Ishikawa (cell line): ENCODE measurements around the gene CDC42BPB.

ENCODE experiments used
- CEBPB ChIP-seq: IDR thresholded peaks from 2 replicates; pipeline ENCODE4 v1.6.1; 2012
- CREB1 ChIP-seq: IDR thresholded peaks from 2 replicates; pipeline ENCODE4 v1.6.1; 2012; ENCODE audit warnings: low read depth
- EGR1 ChIP-seq: IDR thresholded peaks from 2 replicates; pipeline ENCODE4 v1.6.1; 2012
- EP300 ChIP-seq: IDR thresholded peaks from 2 replicates; pipeline ENCODE4 v1.6.1; 2012; ENCODE audit warnings: borderline replicate concordance
- FOXM1 ChIP-seq: IDR thresholded peaks from 2 replicates; pipeline ENCODE4 v1.6.1; 2012; ENCODE audit warnings: low read depth, borderline replicate concordance
- MAX ChIP-seq: IDR thresholded peaks from 2 replicates; pipeline ENCODE4 v1.6.1; 2012
- NFIC ChIP-seq: IDR thresholded peaks from 2 replicates; pipeline ENCODE4 v1.6.1; 2012
- RAD21 ChIP-seq: IDR thresholded peaks from 2 replicates; pipeline ENCODE4 v1.6.1; 2012; ENCODE audit warnings: low read depth
- REST ChIP-seq: IDR thresholded peaks from 2 replicates; pipeline ENCODE4 v1.6.1; 2012; ENCODE audit warnings: low read depth, mild to moderate bottlenecking
- TAF1 ChIP-seq: IDR thresholded peaks from 2 replicates; pipeline ENCODE4 v1.6.1; 2012; ENCODE audit warnings: low read depth, mild to moderate bottlenecking
- TCF12 ChIP-seq: IDR thresholded peaks from 2 replicates; pipeline ENCODE4 v1.6.1; 2012; ENCODE audit warnings: low read depth
- TEAD4 ChIP-seq: IDR thresholded peaks from 2 replicates; pipeline ENCODE4 v1.6.1; 2012
- USF1 ChIP-seq: IDR thresholded peaks from 2 replicates; pipeline ENCODE4 v1.6.1; 2012
- YY1 ChIP-seq: IDR thresholded peaks from 2 replicates; pipeline ENCODE4 v1.6.1; 2012; ENCODE audit warnings: low read depth
- ZBTB7A ChIP-seq: IDR thresholded peaks from 2 replicates; pipeline ENCODE4 v1.6.1; 2012; ENCODE audit warnings: low read depth

The CDC42BPB gene

GRCh38 chr14:102999227-102999895 is 58.0 kb downstream of the CDC42BPB start:
- TF ChIP-seq FOXM1 = no peak
- TF ChIP-seq MAX = no peak
- no peak for TF ChIP-seq CREB1
- no peak for TF ChIP-seq YY1
- TF ChIP-seq TEAD4 = no peak
- no peak for TF ChIP-seq EGR1

GRCh38 chr14:102998393-102998792 is 59.0 kb downstream of the CDC42BPB start:
- no peak for TF ChIP-seq TCF12
- no peak for TF ChIP-seq FOXM1
- no peak for TF ChIP-seq TAF1
- no peak for TF ChIP-seq YY1
- TF ChIP-seq NFIC = no peak
- TF ChIP-seq RAD21 = no peak
- no peak for TF ChIP-seq TEAD4

GRCh38 chr14:102996941-102997340 is 60.4 kb downstream of the CDC42BPB start:
- TF ChIP-seq RAD21 (no peak), CREB1 (no peak), TAF1 (no peak)

GRCh38 chr14:102994689-102995088 is 62.7 kb downstream of the CDC42BPB start:
- TF ChIP-seq TAF1 (no peak), MAX (no peak), USF1 (no peak), ZBTB7A (no peak), RAD21 (no peak)

GRCh38 chr14:102993523-102993922 is 63.8 kb downstream of the CDC42BPB start:
- no peak for TF ChIP-seq ZBTB7A

GRCh38 chr14:102991376-102991775 is 66.0 kb downstream of the CDC42BPB start:
- TF ChIP-seq YY1 (no peak), ZBTB7A (no peak), RAD21 (no peak), CREB1 (no peak), EGR1 (no peak), TCF12 (no peak), REST (no peak), USF1 (no peak), TAF1 (no peak), MAX (no peak), NFIC (no peak), CEBPB (no peak)

- TF ChIP-seq CEBPB = no peak
- no peak for TF ChIP-seq EP300
- no peak for TF ChIP-seq YY1
- TF ChIP-seq MAX = no peak
- no peak for TF ChIP-seq REST
- no peak for TF ChIP-seq TEAD4
- no peak for TF ChIP-seq EGR1
- no peak for TF ChIP-seq FOXM1
- TF ChIP-seq TAF1 = no peak
- TF ChIP-seq USF1 = no peak
- TF ChIP-seq ZBTB7A = no peak
Observed at GRCh38 chr14:102988054-102988453, 69.3 kb downstream of the CDC42BPB start.
